ENCODE data around the gene INAFM1. TPM values are rescaled to one million over a fixed set of nuclear protein-coding genes. Genes with fewer than 3 reads are reported as not detected.

INAFM1 gene
- total and polyA plus RNA-seq, 9 of the 15 experiments (the other 6 are each of a cell fraction or from before 2014, with no cell fraction given) = 0.71 to 30.9 (median 3.1) TPM

GRCh38 chr19:47228168-47228936 is 46.3 kb upstream of the INAFM1 start (continued):
- TF ChIP-seq PHF8 (IDR thresholded peaks at IDR 0.05; ENCODE audit: borderline replicate concordance, low read length) = peak; percentile 26; the same call in 1 of the 2 replicates
- no peak for TF ChIP-seq ZFPM2 (CRISPR knock-in tag; IDR thresholded peaks at IDR 0.05)
- TF ChIP-seq POLR2G (IDR thresholded peaks at IDR 0.05; ENCODE audit: low read depth, low read length) = peak; percentile 84
- TF ChIP-seq ZNF655 (CRISPR knock-in tag; IDR thresholded peaks at IDR 0.05) = no peak
- no peak for TF ChIP-seq CEBPG (CRISPR knock-in tag; IDR thresholded peaks at IDR 0.05)
- no peak; a peak in 1 of 4 replicates for TF ChIP-seq CEBPG (tag; conservative IDR thresholded peaks at IDR 0.05 in 1 of 2, IDR thresholded peaks at IDR 0.05 in 1 of 2)
- TF ChIP-seq HES1 (IDR thresholded peaks at IDR 0.05; ENCODE audit: low read depth) = no peak
- TF ChIP-seq ATF1 (CRISPR knock-in tag; IDR thresholded peaks at IDR 0.05) = no peak
- TF ChIP-seq ATF1 (tag; IDR thresholded peaks at IDR 0.05) = no peak
- no peak for TF ChIP-seq BDP1 (IDR thresholded peaks at IDR 0.05; ENCODE audit: insufficient read depth, insufficient read length)
- peak; percentile 49; the same call in 1 of the 2 replicates for TF ChIP-seq ZNF609 (CRISPR knock-in tag; IDR thresholded peaks at IDR 0.05; ENCODE audit: borderline replicate concordance)
- 0 out of 2 replicates have a peak, but pooled peaks have one; percentile 15 for TF ChIP-seq THAP12 (CRISPR knock-in tag; IDR thresholded peaks at IDR 0.05)
- no peak for TF ChIP-seq MEF2D (tag; conservative IDR thresholded peaks at IDR 0.05; ENCODE audit: low read depth)
- 0 out of 2 replicates have a peak, but pooled peaks have one; percentile 23 for TF ChIP-seq RB1 (IDR thresholded peaks at IDR 0.05; ENCODE audit: low read depth)
- no peak for TF ChIP-seq CCAR2 (IDR thresholded peaks at IDR 0.05; ENCODE audit: low read depth, low read length)

Measured in K562 (cell line).